ENCODE measurements around the gene RALGAPB.

DNA sequence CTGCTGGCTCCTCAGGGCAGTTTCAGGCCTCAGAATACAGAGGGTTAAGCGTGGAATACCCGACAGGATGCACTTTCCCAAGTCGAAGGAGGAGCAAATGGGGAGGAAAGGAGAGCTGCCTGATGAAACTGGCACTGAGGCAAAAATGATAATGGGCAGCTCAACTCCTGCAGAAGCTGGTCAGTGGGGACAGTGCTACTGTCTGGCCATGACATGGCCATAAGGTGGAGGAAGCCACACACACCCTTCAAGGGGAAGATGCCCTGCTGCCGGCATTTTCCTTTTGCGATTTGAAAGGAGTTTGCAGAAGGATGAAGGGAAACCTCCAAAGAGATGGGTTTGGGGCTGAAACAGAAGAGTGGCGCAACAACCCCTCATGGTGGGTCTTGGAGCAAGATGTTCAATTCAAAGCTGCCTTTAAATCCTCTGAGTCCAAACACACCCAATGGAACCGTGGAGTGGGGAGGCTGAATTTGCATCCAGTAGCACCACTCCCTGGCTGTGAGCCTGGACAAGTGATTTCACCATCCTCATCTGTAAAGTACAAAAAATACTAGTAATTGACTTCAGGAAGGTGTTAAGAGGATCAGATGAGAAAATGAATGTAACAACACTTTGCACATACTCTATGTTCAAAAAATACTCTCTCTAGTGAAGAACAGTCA is 111.6 kb downstream of the RALGAPB start:
- TF ChIP-seq, protein P1, sequence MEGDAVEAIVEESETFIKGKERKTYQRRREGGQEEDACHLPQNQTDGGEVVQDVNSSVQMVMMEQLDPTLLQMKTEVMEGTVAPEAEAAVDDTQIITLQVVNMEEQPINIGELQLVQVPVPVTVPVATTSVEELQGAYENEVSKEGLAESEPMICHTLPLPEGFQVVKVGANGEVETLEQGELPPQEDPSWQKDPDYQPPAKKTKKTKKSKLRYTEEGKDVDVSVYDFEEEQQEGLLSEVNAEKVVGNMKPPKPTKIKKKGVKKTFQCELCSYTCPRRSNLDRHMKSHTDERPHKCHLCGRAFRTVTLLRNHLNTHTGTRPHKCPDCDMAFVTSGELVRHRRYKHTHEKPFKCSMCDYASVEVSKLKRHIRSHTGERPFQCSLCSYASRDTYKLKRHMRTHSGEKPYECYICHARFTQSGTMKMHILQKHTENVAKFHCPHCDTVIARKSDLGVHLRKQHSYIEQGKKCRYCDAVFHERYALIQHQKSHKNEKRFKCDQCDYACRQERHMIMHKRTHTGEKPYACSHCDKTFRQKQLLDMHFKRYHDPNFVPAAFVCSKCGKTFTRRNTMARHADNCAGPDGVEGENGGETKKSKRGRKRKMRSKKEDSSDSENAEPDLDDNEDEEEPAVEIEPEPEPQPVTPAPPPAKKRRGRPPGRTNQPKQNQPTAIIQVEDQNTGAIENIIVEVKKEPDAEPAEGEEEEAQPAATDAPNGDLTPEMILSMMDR (IDR thresholded peaks at IDR 0.05), result no peak
- no peak for TF ChIP-seq EP300 (IDR thresholded peaks at IDR 0.05)

Data from suprapubic skin (tissue), 3 donors.